ENCODE data around the gene STX17.

STX17 gene

DNA sequence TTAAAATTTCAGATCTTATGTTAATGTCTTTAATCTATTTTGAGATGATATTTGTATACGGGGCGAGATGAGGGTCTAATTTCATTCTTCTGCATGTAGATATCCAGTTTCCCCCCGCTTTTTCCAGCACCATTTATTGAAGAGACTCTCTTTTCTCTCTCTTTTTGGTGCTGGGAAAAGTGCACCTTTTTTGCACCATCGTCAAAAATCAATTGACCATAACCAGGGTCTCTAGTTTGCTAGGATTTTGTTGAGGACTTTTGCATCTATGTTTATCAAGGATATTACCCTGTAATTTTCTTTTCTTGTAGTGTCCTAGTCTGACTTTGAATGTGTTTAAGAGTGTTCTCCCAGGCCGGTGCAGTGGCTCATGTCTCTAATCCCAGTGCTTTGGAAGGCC, 93.3 kb downstream of the STX17 start:
- H3K9ac ChIP-seq (ENCODE audit: low read length in 2 of 2): no peak overlapping the region
- no peaks in the 10 kb centered on the region for H3K4me1 ChIP-seq (ENCODE audit: control insufficient read depth, insufficient read depth, low read length)
- H3K4me3 ChIP-seq (ENCODE audit: low read length in 2 of 2): no peak overlapping the region
- peaks cover 0 to 3% of the 10 kb centered on the region in 2 donors for H3K9me3 ChIP-seq (ENCODE audit: control insufficient read depth in 2 of 2, low read length in 2 of 2)
- no peak overlapping the region for H3K27ac ChIP-seq (ENCODE audit: low read length)
- H3K27me3 ChIP-seq (ENCODE audit: control insufficient read depth in 1 of 2, insufficient read depth in 2 of 2, low read length in 2 of 2): no peaks in the 10 kb centered on the region
- peaks cover 4 to 12% of the 10 kb centered on the region in 2 donors for H3K36me3 ChIP-seq (ENCODE audit: control insufficient read depth in 2 of 2, insufficient read depth in 2 of 2, low read length in 2 of 2)

GRCh38 chr9:100011062-100011681, 104.7 kb downstream of the STX17 start:
- H3K4me1 ChIP-seq (ENCODE audit: control insufficient read depth, insufficient read depth, low read length): no peaks in the 10 kb centered on the region
- no peak overlapping the region for H3K4me3 ChIP-seq (ENCODE audit: low read length in 2 of 2)
- H3K36me3 ChIP-seq (ENCODE audit: control insufficient read depth in 2 of 2, insufficient read depth in 2 of 2, low read length in 2 of 2): peaks cover 3% of the 10 kb centered on the region in 2 donors
- no peaks in the 10 kb centered on the region for H3K9me3 ChIP-seq (ENCODE audit: control insufficient read depth in 2 of 2, low read length in 2 of 2)
- no peaks in the 10 kb centered on the region for H3K27me3 ChIP-seq (ENCODE audit: control insufficient read depth in 1 of 2, insufficient read depth in 2 of 2, low read length in 2 of 2)
- no peak overlapping the region for H3K9ac ChIP-seq (ENCODE audit: low read length in 2 of 2)
- no peak overlapping the region for H3K27ac ChIP-seq (ENCODE audit: low read length)

DNA sequence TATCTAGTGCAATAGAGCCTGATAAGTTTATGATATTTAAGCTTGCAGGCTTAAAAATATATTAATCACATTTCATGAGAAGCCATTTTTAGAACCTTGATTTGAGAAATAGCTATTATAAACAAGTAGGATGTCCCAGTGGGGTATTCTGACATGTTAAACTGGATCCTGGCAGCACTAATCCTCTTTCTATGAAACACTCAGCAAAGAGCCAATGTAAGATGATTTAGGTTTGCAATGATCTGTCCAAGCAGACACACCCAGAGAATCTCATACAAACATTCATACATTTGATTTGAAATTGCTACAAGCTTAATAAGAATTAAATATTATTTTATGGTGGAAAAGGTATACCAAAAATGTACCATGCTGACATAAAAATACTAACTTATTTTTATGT, 105.8 kb downstream of the STX17 start:
- Histone ChIP-seq H3K9me3 (ENCODE audit: control insufficient read depth in 2 of 2, low read length in 2 of 2) (no peaks in the 10 kb centered on the region), H3K27ac (ENCODE audit: low read length) (no peak overlapping the region), H3K4me3 (ENCODE audit: low read length in 2 of 2) (no peak overlapping the region), H3K4me1 (ENCODE audit: control insufficient read depth, insufficient read depth, low read length) (no peaks in the 10 kb centered on the region), H3K9ac (ENCODE audit: low read length in 2 of 2) (no peak overlapping the region), H3K36me3 (ENCODE audit: control insufficient read depth in 2 of 2, insufficient read depth in 2 of 2, low read length in 2 of 2) (peaks cover 3% of the 10 kb centered on the region in 2 donors), H3K27me3 (ENCODE audit: control insufficient read depth in 1 of 2, insufficient read depth in 2 of 2, low read length in 2 of 2) (no peaks in the 10 kb centered on the region)

- Histone ChIP-seq H3K27ac (ENCODE audit: low read length) (no peak overlapping the region), H3K36me3 (ENCODE audit: control insufficient read depth in 2 of 2, insufficient read depth in 2 of 2, low read length in 2 of 2) (peaks cover 3% of the 10 kb centered on the region in 2 donors), H3K9me3 (ENCODE audit: control insufficient read depth in 2 of 2, low read length in 2 of 2) (no peaks in the 10 kb centered on the region), H3K9ac (ENCODE audit: low read length in 2 of 2) (no peak overlapping the region), H3K4me3 (ENCODE audit: low read length in 2 of 2) (no peak overlapping the region), H3K27me3 (ENCODE audit: control insufficient read depth in 1 of 2, insufficient read depth in 2 of 2, low read length in 2 of 2) (no peaks in the 10 kb centered on the region), H3K4me1 (ENCODE audit: control insufficient read depth, insufficient read depth, low read length) (no peaks in the 10 kb centered on the region)
Measured at GRCh38 chr9:100013573-100013972, 107.1 kb downstream of the STX17 start.

- Histone ChIP-seq H3K27ac (ENCODE audit: low read length) (no peak overlapping the region), H3K4me3 (ENCODE audit: low read length in 2 of 2) (no peak overlapping the region), H3K9ac (ENCODE audit: low read length in 2 of 2) (no peak overlapping the region), H3K9me3 (ENCODE audit: control insufficient read depth in 2 of 2, low read length in 2 of 2) (no peaks in the 10 kb centered on the region), H3K4me1 (ENCODE audit: control insufficient read depth, insufficient read depth, low read length) (no peaks in the 10 kb centered on the region), H3K36me3 (ENCODE audit: control insufficient read depth in 2 of 2, insufficient read depth in 2 of 2, low read length in 2 of 2) (peaks cover 4 to 5% of the 10 kb centered on the region in 2 donors), H3K27me3 (ENCODE audit: control insufficient read depth in 1 of 2, insufficient read depth in 2 of 2, low read length in 2 of 2) (no peaks in the 10 kb centered on the region)
Measured at GRCh38 chr9:100014846-100015245, 108.4 kb downstream of the STX17 start.

- Histone ChIP-seq H3K4me1 (ENCODE audit: control insufficient read depth, insufficient read depth, low read length) (no peaks in the 10 kb centered on the region), H3K4me3 (ENCODE audit: low read length in 2 of 2) (no peak overlapping the region), H3K36me3 (ENCODE audit: control insufficient read depth in 2 of 2, insufficient read depth in 2 of 2, low read length in 2 of 2) (peaks cover 9 to 12% of the 10 kb centered on the region in 2 donors), H3K27ac (ENCODE audit: low read length) (no peak overlapping the region), H3K9me3 (ENCODE audit: control insufficient read depth in 2 of 2, low read length in 2 of 2) (no peaks in the 10 kb centered on the region), H3K9ac (ENCODE audit: low read length in 2 of 2) (no peak overlapping the region), H3K27me3 (ENCODE audit: control insufficient read depth in 1 of 2, insufficient read depth in 2 of 2, low read length in 2 of 2) (no peaks in the 10 kb centered on the region)
Measured at GRCh38 chr9:100019541-100019940, 113.1 kb downstream of the STX17 start.
